Peyer's patch (tissue), 4 donors: ENCODE results near the gene TPP1. TPM values are rescaled to one million over a fixed set of nuclear protein-coding genes. Genes with fewer than 3 reads are reported as not detected.

Experiments used
- DNase-seq, 3 donors: peaks; one replicate each; pipeline ENCODE4 v3.0.0-alpha.2; 2017 to 2019
- H3K27ac ChIP-seq, 4 donors: fragments of 200-600 bp; sonication (generic); one replicate each; pipeline ENCODE4 v1.5.1; 2016 to 2019
- H3K27me3 ChIP-seq, 2 donors: fragments of 200-600 bp; sonication (generic); one replicate each; pipeline ENCODE4 v1.5.1; 2019
- H3K36me3 ChIP-seq, 3 donors: fragments of 200-600 bp; sonication (generic); one replicate each; pipeline ENCODE4 v1.5.1; 2016 to 2019
- H3K4me1 ChIP-seq, 4 donors: fragments of 200-600 bp; sonication (generic); one replicate each; pipeline ENCODE4 v1.5.1; 2016 to 2019
- H3K4me3 ChIP-seq, 4 donors: fragments of 200-600 bp; sonication (generic); 1 replicate in 3 of 4; 2 replicates in 1 of 4; pipeline ENCODE4 v1.5.1; 2016 to 2019; ENCODE audit warnings: mild to moderate bottlenecking in 1 of 4
- H3K9me3 ChIP-seq, 4 donors: fragments of 200-600 bp; sonication (generic); one replicate each; pipeline ENCODE4 v1.5.1; 2016 to 2019; ENCODE audit warnings: mild to moderate bottlenecking in 1 of 4
- POLR2A ChIP-seq, 2 donors: fragments of 450-650 bp; IDR thresholded peaks; one replicate each; pipeline ENCODE4 v1.5.1; 2017; ENCODE audit warnings: antibody characterized with exemption in 2 of 2, mild to moderate bottlenecking in 2 of 2, moderate library complexity in 2 of 2
- total RNA-seq, 4 donors: library from RNA; depleted of rRNA; stranded (reverse); fragments of >200 nt; gene quantifications; one replicate each; pipeline ENCODE4 v1.1.0, GENCODE V29; 2016
- TF ChIP-seq, protein P1 (sequence below), 6 experiments: fragments of 450-650 bp in 4 of 6; fragments of 200-600 bp in 2 of 6; sonication (generic) in 1 of 6; IDR thresholded peaks; one replicate each; pipeline ENCODE4 v1.5.1; 2017 to 2019; ENCODE audit warnings: antibody characterized with exemption in 6 of 6, mild to moderate bottlenecking in 3 of 6, moderate library complexity in 1 of 6

Gene TPP1
- total RNA-seq, 4 donors from 2014 or later, result 79.2 to 232 (median 134) TPM

DNA sequence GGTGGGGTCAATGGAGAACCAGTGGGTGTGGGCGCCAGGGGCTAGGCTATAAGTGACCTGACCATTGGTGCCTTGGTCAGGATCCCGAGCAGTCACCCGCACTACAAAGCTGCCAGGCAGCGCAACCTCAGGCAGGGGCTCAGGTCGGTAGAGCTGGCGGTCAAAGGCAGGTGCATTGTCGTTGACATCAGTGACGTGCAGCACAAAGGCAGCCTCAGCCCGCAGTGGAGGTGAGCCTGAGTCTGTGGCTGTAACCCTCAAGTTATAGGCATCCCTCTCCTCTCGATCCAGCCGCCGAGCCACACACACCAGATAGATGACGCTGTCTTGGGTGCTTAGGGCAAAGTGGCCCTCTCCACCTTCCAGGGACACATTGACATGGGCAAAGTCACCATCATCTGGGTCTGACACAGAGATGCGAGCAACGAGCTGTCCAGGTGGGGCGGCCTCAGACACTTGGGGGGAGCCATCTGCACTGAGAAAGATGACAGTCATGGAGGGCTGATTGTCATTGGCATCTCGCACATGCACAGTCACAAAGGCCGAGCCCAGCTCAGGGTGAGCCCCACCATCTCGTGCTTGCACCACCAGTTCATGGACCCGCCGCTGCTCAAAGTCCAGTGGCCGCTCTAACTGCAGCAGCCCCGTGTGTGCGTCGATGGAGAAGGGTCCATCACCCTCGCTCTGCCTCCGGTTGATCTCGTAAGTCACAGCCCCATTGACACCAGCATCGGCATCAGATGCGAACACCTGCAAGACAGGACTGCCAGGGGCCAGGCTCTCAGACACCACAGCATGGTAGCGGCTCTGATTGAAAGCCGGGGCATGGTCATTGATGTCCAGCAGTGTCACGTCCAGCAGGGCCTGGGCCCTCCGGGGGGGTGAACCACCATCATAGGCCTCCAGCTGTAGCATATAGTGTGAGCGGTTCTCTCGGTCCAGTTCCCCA is 21.1 kb upstream of the TPP1 start:
- no peaks in the 10 kb centered on the region for H3K36me3 ChIP-seq
- DNase-seq, result no peak
- no peaks in the 10 kb centered on the region for H3K9me3 ChIP-seq
- H3K4me3 ChIP-seq, result no peak overlapping the region
- no peaks in the 10 kb centered on the region for H3K27me3 ChIP-seq
- TF ChIP-seq, protein P1, sequence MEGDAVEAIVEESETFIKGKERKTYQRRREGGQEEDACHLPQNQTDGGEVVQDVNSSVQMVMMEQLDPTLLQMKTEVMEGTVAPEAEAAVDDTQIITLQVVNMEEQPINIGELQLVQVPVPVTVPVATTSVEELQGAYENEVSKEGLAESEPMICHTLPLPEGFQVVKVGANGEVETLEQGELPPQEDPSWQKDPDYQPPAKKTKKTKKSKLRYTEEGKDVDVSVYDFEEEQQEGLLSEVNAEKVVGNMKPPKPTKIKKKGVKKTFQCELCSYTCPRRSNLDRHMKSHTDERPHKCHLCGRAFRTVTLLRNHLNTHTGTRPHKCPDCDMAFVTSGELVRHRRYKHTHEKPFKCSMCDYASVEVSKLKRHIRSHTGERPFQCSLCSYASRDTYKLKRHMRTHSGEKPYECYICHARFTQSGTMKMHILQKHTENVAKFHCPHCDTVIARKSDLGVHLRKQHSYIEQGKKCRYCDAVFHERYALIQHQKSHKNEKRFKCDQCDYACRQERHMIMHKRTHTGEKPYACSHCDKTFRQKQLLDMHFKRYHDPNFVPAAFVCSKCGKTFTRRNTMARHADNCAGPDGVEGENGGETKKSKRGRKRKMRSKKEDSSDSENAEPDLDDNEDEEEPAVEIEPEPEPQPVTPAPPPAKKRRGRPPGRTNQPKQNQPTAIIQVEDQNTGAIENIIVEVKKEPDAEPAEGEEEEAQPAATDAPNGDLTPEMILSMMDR (IDR thresholded peaks at IDR 0.05), result no peak
- TF ChIP-seq POLR2A (IDR thresholded peaks at IDR 0.05), result no peak
- H3K4me1 ChIP-seq, result peaks cover 0 to 24% (median 0%) of the 10 kb centered on the region in 4 donors
- no peak overlapping the region for H3K27ac ChIP-seq

DNA sequence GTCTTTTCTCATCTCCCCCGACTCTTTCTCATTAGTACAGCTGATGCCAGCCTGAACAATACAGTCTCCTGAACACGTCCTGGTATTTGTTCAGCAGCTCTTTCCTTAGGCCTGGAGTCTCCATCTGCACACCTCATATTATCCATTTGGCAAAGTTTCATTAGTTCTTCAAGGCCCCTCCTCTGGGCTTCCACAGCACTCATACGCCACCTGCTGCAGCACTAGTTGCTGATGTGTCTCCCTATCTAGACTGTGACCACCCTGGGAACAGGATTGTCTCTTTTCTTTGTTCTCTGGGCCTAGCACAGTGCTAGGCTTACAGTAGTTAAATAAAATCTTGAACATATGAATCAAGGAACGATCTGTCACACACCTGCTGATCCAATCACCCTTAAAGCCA is 19.2 kb upstream of the TPP1 start:
- no peak for TF ChIP-seq POLR2A (IDR thresholded peaks at IDR 0.05)
- TF ChIP-seq, protein P1 (IDR thresholded peaks at IDR 0.05), result no peak
- H3K27ac ChIP-seq, result peak overlapping the region in 1 of 4 donors; percentile 19

GRCh38 chr11:6637871-6638270 is 18.6 kb upstream of the TPP1 start:
- TF ChIP-seq, protein P1 (IDR thresholded peaks at IDR 0.05), result no peak
- TF ChIP-seq POLR2A (IDR thresholded peaks at IDR 0.05), result no peak
- no peaks in the 10 kb centered on the region for H3K9me3 ChIP-seq
- no peak for DNase-seq
- H3K4me3 ChIP-seq, result no peak overlapping the region
- no peaks in the 10 kb centered on the region for H3K36me3 ChIP-seq
- H3K27ac ChIP-seq, result peak overlapping the region in 1 of 4 donors; percentile 19
- H3K27me3 ChIP-seq, result no peaks in the 10 kb centered on the region
- peaks cover 0 to 28% (median 0%) of the 10 kb centered on the region in 4 donors for H3K4me1 ChIP-seq

More for the DNA sequence above, 19.2 kb upstream of the TPP1 start:
- no peaks in the 10 kb centered on the region for H3K27me3 ChIP-seq
- no peak for DNase-seq
- no peaks in the 10 kb centered on the region for H3K36me3 ChIP-seq
- H3K9me3 ChIP-seq, result no peaks in the 10 kb centered on the region
- peaks cover 0 to 28% (median 0%) of the 10 kb centered on the region in 4 donors for H3K4me1 ChIP-seq
- H3K4me3 ChIP-seq, result no peak overlapping the region

- no peaks in the 10 kb centered on the region for H3K27me3 ChIP-seq
- no peak overlapping the region for H3K4me3 ChIP-seq
- TF ChIP-seq, protein P1 (IDR thresholded peaks at IDR 0.05), result no peak
- TF ChIP-seq POLR2A (IDR thresholded peaks at IDR 0.05), result no peak
- peaks cover 0 to 9% (median 0%) of the 10 kb centered on the region in 3 donors for H3K36me3 ChIP-seq
- peak overlapping the region in 3 of 4 donors; percentile 3 to 63 (median 33) for H3K27ac ChIP-seq
- no peaks in the 10 kb centered on the region for H3K9me3 ChIP-seq
- DNase-seq, result no peak
- H3K4me1 ChIP-seq, result peaks cover 0 to 28% (median 0%) of the 10 kb centered on the region in 4 donors
Measured at GRCh38 chr11:6636480-6636879, 17.3 kb upstream of the TPP1 start.

- peak overlapping the region; percentile 42 to 68 (median 56) for H3K27ac ChIP-seq
- no peak overlapping the region for H3K4me3 ChIP-seq
- TF ChIP-seq, protein P1 (IDR thresholded peaks at IDR 0.05), result no peak
- no peak for TF ChIP-seq POLR2A (IDR thresholded peaks at IDR 0.05)
- no peaks in the 10 kb centered on the region for H3K9me3 ChIP-seq
- DNase-seq, result peak in 1 of 3 donors; percentile 81
- peaks cover 0 to 16% (median 0%) of the 10 kb centered on the region in 3 donors for H3K36me3 ChIP-seq
- no peaks in the 10 kb centered on the region for H3K27me3 ChIP-seq
- peaks cover 0 to 28% (median 0%) of the 10 kb centered on the region in 4 donors for H3K4me1 ChIP-seq
Measured at GRCh38 chr11:6635082-6635932, 16.1 kb upstream of the TPP1 start.
